Measurements from ENCODE around the gene FDCSP.

Gene FDCSP

DNA sequence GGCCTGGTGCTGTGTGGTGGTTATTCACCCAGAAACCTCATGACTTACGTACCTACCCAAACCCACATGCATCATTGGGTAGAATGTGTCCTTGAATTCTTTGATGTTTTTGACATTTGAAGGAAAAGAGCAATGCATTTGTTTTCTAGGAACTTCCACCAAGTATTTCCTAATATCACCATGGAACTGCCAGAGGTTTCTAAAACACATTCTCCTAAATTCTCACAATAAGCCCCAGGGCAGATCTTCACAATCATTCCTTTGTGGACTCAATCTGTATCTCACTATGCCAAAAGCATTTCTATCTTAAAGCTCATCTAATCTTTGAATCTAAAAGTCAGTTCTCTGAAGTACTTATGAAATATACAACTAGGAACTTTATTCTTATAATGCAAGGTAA, 38.7 kb upstream of the FDCSP start:
- H3K4me1 ChIP-seq (ENCODE audit: low read length), result peaks cover 3% of the 10 kb centered on the region; the same call in 1 of the 2 replicates
- H3K79me2 ChIP-seq (ENCODE audit: low read length), result no peaks in the 10 kb centered on the region
- H3K4me2 ChIP-seq (ENCODE audit: low read length), result no peak overlapping the region

GRCh38 chr4:70190579-70190978, 35.3 kb upstream of the FDCSP start:
- no peaks in the 10 kb centered on the region for H3K36me3 ChIP-seq (replicated peaks; ENCODE audit: low read depth, low read length)
- H3K4me3 ChIP-seq (ENCODE audit: low read length), result no peak overlapping the region
- no peaks in the 10 kb centered on the region for H3K27me3 ChIP-seq (ENCODE audit: low read depth, low read length)
- H2AFZ ChIP-seq (ENCODE audit: low read depth, low read length), result no peak overlapping the region
- H3K79me2 ChIP-seq (ENCODE audit: low read length), result no peaks in the 10 kb centered on the region
- no peaks in the 10 kb centered on the region for H4K20me1 ChIP-seq (ENCODE audit: insufficient read depth, low read length)
- no peaks in the 10 kb centered on the region for H3K9me3 ChIP-seq (ENCODE audit: insufficient read depth, low read length)
- H3K9ac ChIP-seq (ENCODE audit: low read length), result no peak overlapping the region
- TF ChIP-seq, protein P1, sequence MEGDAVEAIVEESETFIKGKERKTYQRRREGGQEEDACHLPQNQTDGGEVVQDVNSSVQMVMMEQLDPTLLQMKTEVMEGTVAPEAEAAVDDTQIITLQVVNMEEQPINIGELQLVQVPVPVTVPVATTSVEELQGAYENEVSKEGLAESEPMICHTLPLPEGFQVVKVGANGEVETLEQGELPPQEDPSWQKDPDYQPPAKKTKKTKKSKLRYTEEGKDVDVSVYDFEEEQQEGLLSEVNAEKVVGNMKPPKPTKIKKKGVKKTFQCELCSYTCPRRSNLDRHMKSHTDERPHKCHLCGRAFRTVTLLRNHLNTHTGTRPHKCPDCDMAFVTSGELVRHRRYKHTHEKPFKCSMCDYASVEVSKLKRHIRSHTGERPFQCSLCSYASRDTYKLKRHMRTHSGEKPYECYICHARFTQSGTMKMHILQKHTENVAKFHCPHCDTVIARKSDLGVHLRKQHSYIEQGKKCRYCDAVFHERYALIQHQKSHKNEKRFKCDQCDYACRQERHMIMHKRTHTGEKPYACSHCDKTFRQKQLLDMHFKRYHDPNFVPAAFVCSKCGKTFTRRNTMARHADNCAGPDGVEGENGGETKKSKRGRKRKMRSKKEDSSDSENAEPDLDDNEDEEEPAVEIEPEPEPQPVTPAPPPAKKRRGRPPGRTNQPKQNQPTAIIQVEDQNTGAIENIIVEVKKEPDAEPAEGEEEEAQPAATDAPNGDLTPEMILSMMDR (IDR thresholded peaks at IDR 0.05; ENCODE audit: low read depth, low read length), result no peak
- no peak for TF ChIP-seq EZH2phosphoT487 (IDR thresholded peaks at IDR 0.05; ENCODE audit: low read depth)
- no peak overlapping the region for H3K27ac ChIP-seq (ENCODE audit: low read length)
- H3K4me1 ChIP-seq (ENCODE audit: low read length), result no peaks in the 10 kb centered on the region
- H3K4me2 ChIP-seq (ENCODE audit: low read length), result no peak overlapping the region

More for the DNA sequence above, 38.7 kb upstream of the FDCSP start:
- H3K9ac ChIP-seq (ENCODE audit: low read length), result no peak overlapping the region
- H3K9me3 ChIP-seq (ENCODE audit: insufficient read depth, low read length), result no peaks in the 10 kb centered on the region
- TF ChIP-seq EZH2phosphoT487 (IDR thresholded peaks at IDR 0.05; ENCODE audit: low read depth), result no peak
- TF ChIP-seq, protein P1 (IDR thresholded peaks at IDR 0.05; ENCODE audit: low read depth, low read length), result no peak
- H3K36me3 ChIP-seq (replicated peaks; ENCODE audit: low read depth, low read length), result no peaks in the 10 kb centered on the region
- H3K27ac ChIP-seq (ENCODE audit: low read length), result no peak overlapping the region
- H3K27me3 ChIP-seq (ENCODE audit: low read depth, low read length), result no peaks in the 10 kb centered on the region
- H3K4me3 ChIP-seq (ENCODE audit: low read length), result no peak overlapping the region
- no peaks in the 10 kb centered on the region for H4K20me1 ChIP-seq (ENCODE audit: insufficient read depth, low read length)
- no peak overlapping the region for H2AFZ ChIP-seq (ENCODE audit: low read depth, low read length)

DNA sequence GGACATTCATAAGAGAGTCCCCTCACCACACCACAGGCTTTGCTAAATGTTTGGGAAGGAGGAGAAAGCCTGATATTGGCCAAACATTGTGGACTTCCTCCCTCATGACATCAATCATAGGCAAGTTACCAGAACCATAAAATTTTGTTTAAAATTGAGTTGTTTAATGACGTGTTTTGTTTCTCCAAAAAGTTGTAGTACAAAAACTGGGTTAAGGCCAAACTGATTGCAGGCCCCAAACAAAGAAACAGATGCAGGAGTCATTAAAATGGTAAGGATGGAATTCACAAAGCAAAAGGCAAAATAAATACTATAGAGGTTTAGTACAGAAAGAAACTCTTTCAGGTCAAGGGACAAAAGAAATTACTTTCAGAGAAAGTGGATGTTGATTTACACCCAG, 34.3 kb upstream of the FDCSP start:
- Histone ChIP-seq H3K36me3 (replicated peaks; ENCODE audit: low read depth, low read length) (no peaks in the 10 kb centered on the region), H3K9me3 (ENCODE audit: insufficient read depth, low read length) (no peaks in the 10 kb centered on the region), H3K79me2 (ENCODE audit: low read length) (no peaks in the 10 kb centered on the region), H3K4me2 (ENCODE audit: low read length) (no peak overlapping the region), H3K27me3 (ENCODE audit: low read depth, low read length) (no peaks in the 10 kb centered on the region), H2AFZ (ENCODE audit: low read depth, low read length) (no peak overlapping the region), H3K4me3 (ENCODE audit: low read length) (no peak overlapping the region), H3K9ac (ENCODE audit: low read length) (no peak overlapping the region), H3K4me1 (ENCODE audit: low read length) (no peaks in the 10 kb centered on the region), H4K20me1 (ENCODE audit: insufficient read depth, low read length) (no peaks in the 10 kb centered on the region), H3K27ac (ENCODE audit: low read length) (no peak overlapping the region)
- TF ChIP-seq EZH2phosphoT487 (IDR thresholded peaks at IDR 0.05; ENCODE audit: low read depth), result no peak
- TF ChIP-seq, protein P1 (IDR thresholded peaks at IDR 0.05; ENCODE audit: low read depth, low read length), result no peak

- TF ChIP-seq EZH2phosphoT487 (IDR thresholded peaks at IDR 0.05; ENCODE audit: low read depth), result no peak
- TF ChIP-seq, protein P1 (IDR thresholded peaks at IDR 0.05; ENCODE audit: low read depth, low read length), result no peak
- Histone ChIP-seq H3K4me3 (ENCODE audit: low read length) (no peak overlapping the region), H2AFZ (ENCODE audit: low read depth, low read length) (no peak overlapping the region), H3K27me3 (ENCODE audit: low read depth, low read length) (no peaks in the 10 kb centered on the region), H3K9ac (ENCODE audit: low read length) (no peak overlapping the region), H3K9me3 (ENCODE audit: insufficient read depth, low read length) (no peaks in the 10 kb centered on the region), H4K20me1 (ENCODE audit: insufficient read depth, low read length) (no peaks in the 10 kb centered on the region), H3K4me1 (ENCODE audit: low read length) (no peaks in the 10 kb centered on the region), H3K27ac (ENCODE audit: low read length) (no peak overlapping the region), H3K4me2 (ENCODE audit: low read length) (no peak overlapping the region), H3K36me3 (replicated peaks; ENCODE audit: low read depth, low read length) (no peaks in the 10 kb centered on the region), H3K79me2 (ENCODE audit: low read length) (no peaks in the 10 kb centered on the region)
Measured at GRCh38 chr4:70192895-70193294, 33.0 kb upstream of the FDCSP start.

Data from OCI-LY3 (cell line).